Urothelium cell line (cell line): Measurements from ENCODE around the gene HS3ST6.
"Not testable (repeated sequence)": the region's sequence is repeated elsewhere in the genome, so short reads cannot be mapped to it uniquely, and the experiment has no call there.

ENCODE experiments used
- DNase-seq: peaks from one replicate; pipeline ENCODE4 v3.0.0; 2011; ENCODE audit warnings: low spot score, mixed read lengths
- FAIRE-seq: peaks from 2 replicates; lab custom pipeline; 2011; peaks lifted over from hg19 to GRCh38; lab: Jason Lieb, UNC

The HS3ST6 gene

GRCh38 chr16:1947369-1947670, 29.1 kb upstream of the HS3ST6 start:
- FAIRE-seq (no peak), DNase-seq (no peak)

GRCh38 chr16:1946495-1947368, 28.5 kb upstream of the HS3ST6 start:
- peak; percentile 27 for FAIRE-seq

GRCh38 chr16:1945559-1946391, 27.6 kb upstream of the HS3ST6 start:
- FAIRE-seq = peak; percentile 20

More at GRCh38 chr16:1946495-1947368, 28.5 kb upstream of the HS3ST6 start:
- no peak for DNase-seq

GRCh38 chr16:1944612-1945199, 26.5 kb upstream of the HS3ST6 start:
- DNase-seq = no peak
- FAIRE-seq = no peak

More at GRCh38 chr16:1945559-1946391, 27.6 kb upstream of the HS3ST6 start:
- no peak for DNase-seq

- peak; percentile 100 for DNase-seq
- peak; percentile 79 for FAIRE-seq
Observed at GRCh38 chr16:1942810-1943726, 24.9 kb upstream of the HS3ST6 start, which contains the start of gene MSRB1. TSS of gene MSRB1 (minus strand) at chr16:1943199. CDS start at chr16:1943156, 43 bp downstream.

GRCh38 chr16:1942047-1942809, 24.0 kb upstream of the HS3ST6 start:
- DNase-seq (no peak), FAIRE-seq (no peak)

- FAIRE-seq (no peak), DNase-seq (no peak)
Observed at GRCh38 chr16:1941162-1942046, 23.2 kb upstream of the HS3ST6 start.

GRCh38 chr16:1940273-1941161, 22.3 kb upstream of the HS3ST6 start:
- no peak for FAIRE-seq

GRCh38 chr16:1939833-1940232, 21.6 kb upstream of the HS3ST6 start:
- DNase-seq, FAIRE-seq: not testable (repeated sequence)

More at GRCh38 chr16:1940273-1941161, 22.3 kb upstream of the HS3ST6 start:
- no peak for DNase-seq

GRCh38 chr16:1938910-1939309, 20.7 kb upstream of the HS3ST6 start:
- DNase-seq = no peak
- no peak for FAIRE-seq

GRCh38 chr16:1938316-1938715, 20.1 kb upstream of the HS3ST6 start:
- FAIRE-seq = no peak
- DNase-seq = no peak

- no peak for DNase-seq
- FAIRE-seq = no peak
Observed at GRCh38 chr16:1936945-1937479, 18.8 kb upstream of the HS3ST6 start.

- FAIRE-seq (no peak), DNase-seq (no peak)
Observed at GRCh38 chr16:1933097-1933661, 15.0 kb upstream of the HS3ST6 start.

- DNase-seq = peak; percentile 40
- FAIRE-seq = no peak
Observed at GRCh38 chr16:1932050-1933028, 14.1 kb upstream of the HS3ST6 start.

- no peak for DNase-seq
- FAIRE-seq = no peak
Observed at GRCh38 chr16:1930338-1930720, 12.1 kb upstream of the HS3ST6 start.
